ENCODE results near the gene ARAP1.
A peak's percentile ranks its signal among the peaks of the same experiment; 100 is the strongest.

The ARAP1 gene

DNA sequence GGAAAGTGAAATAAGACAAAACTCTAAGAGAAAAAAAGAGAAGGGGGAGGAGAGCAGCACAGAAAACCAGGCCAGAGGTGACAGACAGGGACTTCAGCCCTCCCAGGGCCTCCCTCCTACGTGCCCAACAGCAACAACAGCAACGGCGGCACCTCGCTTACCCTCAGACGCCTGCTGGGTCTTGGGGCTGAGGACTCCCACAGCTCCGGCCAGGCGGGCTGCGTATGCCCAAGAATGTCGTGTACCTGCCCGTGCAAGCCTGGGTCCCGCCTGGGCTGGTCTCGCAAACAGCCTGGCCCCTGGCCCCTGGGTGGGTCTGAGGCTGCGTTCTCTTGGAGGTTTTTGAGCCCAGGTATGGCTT is 30.5 kb downstream of the ARAP1 start:
- DNase-seq, result peak; percentile 45

DNA sequence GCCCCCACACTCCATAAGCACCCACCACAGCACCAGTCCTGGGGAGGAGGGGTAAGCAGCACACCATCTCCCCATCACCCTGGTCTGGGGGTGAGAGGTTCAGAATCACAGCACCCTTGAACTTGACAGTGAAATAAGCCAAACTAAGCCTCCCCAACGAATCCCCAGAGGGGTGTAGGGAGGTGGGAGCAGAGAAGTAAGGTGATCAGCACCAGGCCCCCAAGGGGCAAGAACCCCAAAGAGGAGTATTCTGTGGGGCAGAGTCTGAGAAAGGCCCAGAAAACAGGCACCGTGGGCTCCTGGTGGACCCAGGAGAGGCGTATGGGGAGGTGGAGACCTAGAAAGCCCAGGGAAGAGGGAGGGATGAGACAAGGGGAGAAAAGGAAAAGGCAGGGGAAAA is 30.9 kb downstream of the ARAP1 start:
- no peak for DNase-seq

DNA sequence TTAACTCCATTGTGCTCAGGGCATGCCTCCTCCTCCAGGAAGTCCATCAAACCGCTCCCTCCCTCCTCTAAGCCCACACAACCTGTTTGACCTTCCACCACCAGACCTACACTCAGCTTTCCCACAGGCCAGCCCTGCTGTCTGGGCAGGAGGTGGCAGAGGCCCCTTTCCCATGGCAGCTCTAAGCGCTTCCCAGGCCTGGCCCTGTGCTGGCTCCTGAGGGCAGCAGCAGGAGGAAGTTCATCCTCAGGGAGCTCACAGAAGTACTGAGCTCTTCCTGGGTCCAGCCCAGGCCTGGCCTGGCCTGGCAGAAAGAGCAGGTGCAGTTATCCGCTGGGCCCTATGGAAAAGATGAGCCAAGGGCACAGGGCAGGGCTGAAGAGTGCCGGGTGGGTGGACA is 31.4 kb downstream of the ARAP1 start:
- no peak for DNase-seq

DNA sequence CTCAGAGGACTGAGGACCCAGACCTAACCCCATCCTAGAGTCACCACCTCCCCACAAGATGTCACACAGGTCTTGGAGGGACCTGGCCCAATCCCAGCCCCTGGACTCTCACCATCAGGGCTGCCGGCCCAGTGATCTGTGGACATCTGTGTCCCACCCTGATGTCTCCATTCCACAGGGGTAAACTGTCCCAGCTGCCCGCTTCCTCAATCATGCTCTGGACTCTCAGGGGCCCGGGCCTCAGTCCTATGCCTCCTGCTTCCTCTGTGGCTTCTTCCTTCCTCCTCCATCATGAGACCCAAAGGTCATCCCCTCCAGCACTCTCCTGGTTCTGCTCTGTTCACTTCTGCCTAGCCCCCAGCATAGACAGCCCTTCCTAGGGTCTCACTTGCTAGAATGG is 32.2 kb downstream of the ARAP1 start:
- no peak for DNase-seq

DNA sequence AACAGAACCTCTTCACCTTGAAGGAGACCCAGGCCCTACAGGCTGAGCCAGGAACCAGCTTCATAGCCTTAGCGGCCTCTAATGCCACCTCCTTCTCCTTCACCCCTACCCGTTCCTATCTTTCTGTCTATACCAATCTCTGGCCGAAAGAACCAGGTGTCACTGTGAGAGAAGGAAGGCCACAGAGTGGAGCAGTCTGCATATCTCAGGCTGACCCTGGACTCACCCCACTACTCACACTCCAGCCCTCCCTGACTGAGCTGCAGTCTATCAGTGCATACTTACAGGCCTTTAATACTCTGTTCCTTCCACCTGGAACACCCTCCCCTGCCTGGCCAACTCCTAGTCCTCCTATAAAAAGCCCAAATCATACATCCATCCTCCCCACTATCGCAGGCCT is 32.7 kb downstream of the ARAP1 start:
- no peak for DNase-seq

DNA sequence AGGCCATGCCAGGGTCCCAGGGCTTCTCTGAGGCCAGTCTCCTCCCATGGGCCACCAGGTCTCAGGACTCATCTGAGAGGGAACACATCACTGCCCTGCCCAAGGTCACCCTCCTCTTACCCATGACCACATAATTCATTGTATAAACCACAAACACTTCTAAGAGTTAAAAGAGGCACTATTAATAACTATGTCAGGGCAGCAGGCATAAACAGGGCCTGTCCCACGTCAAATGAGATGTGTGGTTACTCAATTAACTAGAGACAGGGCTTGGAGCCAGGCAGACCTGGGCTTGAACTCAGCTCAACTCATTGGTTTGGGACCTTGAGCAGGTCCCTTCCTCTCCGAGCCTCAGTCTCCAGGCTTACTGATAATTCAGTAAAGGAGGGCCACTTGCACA is 33.1 kb downstream of the ARAP1 start:
- no peak for DNase-seq

DNA sequence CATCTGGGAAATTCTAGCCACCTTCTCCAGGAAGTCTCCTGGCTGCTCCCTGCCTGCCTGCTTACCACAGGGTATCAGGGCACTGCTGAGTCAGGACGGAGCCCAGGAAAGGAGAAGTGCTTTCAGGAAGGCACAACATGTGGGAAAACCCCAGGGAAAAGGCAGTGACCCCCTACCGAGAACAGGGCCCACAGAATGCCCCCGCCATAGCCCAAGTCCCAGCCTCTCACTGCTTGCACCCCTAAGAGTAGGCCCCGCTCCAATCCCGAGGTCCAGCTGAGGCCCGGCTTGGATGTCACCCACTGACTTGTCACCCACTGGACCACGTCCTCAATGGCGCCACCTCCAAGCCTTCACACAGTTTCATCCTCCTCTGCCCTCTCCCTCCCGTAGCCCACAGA is 34.1 kb downstream of the ARAP1 start:
- no peak for DNase-seq

DNA sequence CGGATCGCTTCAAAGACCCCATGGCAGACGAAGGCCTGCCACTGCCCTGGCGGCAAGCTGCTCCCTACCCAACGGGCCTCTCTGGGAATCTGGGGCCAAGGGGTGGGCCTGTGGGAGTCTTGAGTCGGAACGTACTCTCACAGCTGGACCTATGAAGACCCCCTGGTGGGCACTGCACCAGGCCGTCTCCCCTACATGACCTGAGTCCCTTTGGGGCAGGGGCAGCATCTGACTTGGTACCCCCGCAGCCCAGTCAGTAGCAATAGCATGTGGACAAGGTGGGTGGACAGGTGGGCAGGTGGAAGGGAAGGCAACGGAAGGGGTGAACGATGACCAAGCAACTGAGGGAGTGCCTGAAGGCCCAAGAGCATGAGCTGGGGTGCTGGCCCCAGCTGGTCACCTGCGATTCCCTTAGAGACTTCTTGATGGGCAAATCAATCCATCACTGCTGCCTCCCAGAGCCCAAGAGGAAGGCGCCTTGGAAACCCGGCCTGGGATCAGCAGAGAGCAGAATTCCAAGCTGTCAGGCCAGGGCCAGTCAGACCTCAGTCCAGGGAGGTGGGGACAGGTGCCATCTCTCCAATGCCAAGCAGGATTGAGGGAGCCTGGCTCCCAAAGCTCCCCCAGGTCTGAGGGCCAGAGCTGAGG is 35.3 kb downstream of the ARAP1 start:
- no peak for DNase-seq

DNA sequence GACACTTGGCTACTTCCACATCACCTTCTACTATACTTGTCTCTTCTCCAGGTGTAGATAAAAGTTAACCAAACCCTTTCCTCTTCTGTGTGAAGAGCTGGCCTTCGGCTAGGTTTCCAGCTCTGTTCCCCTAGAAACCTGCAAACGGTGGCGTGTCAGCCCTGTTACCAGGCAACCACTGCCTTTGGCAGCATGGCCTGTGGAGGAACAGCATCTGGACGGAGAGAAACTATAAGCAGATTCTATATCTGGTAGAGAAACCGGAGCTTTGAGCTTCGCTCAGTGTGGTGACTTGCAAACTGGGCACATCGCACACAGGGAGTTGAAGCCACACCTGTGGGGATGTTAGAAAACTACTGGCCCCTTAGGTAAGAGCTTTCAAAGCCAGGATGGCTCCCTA is 35.9 kb downstream of the ARAP1 start:
- peak; percentile 30 for DNase-seq

DNA sequence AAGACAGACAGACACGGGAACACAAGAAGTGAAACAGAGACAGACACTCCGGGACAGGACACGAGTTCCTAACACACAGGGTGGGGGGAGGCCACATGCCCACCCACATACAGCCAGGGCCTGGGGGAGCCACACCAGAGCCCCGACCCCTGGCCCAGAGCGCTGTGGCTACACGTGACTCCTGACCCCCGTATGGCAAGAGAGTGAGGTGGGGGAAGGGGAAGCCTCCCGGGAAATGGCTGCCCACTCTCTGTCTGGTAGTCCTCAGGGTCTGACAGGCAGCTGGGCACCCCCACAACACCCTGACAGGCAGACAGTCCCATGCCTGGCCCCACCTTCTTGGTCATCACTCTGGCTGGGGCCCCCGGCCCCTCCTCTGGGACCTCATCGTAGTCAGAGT is 39.4 kb downstream of the ARAP1 start:
- DNase-seq, result no peak

DNA sequence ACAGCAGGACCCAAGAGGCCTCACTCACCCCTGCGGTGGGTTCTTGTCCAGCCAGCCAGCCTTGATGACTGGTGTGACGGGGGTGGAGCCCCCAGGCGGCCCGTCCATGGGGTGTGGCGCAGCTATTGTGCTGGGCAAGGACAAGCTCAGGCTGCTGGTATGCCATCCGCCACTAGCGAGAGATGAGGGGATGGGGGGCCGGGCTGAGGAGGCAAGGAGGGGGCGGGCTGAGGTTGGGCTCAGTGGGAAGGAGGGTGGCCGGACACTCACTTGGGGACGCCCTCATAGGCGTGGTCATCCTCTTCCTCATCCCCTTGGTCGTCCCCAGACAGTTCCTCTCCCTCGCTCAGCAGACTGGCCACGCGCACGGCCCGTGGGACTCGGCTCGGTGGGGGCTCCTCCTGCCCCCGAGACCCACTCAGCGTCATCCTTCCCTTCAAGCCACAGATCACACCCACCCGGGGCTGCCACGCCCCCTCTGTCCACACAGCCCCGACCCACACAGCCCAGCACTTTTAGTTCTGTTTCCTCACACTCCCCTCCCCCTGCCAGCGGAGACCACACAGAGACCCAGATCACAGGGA is 39.9 kb downstream of the ARAP1 start:
- no peak for DNase-seq

DNA sequence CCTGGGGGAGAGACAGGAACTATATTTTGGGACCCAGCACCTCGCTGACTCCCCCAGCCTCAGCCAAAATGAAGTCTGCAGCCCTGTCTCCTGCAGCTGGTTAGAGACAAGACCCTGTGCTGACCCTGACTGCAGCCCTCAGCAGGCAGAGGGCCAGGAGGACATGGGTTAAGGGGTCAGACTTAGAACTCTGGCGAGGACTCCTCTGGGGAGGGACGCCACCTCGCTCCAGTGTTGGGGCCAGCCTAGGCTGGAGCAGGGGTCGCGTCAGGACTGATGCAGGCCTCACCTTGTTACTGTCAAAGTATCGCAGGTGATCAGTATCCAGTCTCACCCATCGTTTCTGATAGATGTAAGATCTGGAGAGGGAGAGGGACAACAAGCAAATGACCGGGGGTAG is 41.1 kb downstream of the ARAP1 start:
- no peak for DNase-seq

DNA sequence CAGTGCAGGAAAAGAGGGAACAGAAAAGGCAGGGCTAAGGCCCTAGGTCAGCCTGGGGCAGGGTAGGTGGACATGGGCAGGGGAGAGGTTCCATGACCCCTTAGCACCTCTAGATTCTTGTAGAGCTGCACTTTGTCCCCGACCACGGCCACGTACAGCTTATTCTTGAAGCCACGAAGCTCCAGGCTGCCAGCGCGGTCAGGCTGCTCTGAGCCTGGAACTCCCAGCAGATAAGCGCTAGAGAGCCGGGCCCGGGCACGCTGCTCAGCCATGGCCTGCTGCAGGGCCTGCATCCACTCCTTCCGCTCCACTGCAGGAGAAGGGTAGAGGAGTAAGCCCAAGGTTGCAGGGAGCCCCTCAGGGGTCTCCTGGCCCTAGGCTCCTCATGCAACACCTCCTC is 41.9 kb downstream of the ARAP1 start:
- no peak for DNase-seq

DNA sequence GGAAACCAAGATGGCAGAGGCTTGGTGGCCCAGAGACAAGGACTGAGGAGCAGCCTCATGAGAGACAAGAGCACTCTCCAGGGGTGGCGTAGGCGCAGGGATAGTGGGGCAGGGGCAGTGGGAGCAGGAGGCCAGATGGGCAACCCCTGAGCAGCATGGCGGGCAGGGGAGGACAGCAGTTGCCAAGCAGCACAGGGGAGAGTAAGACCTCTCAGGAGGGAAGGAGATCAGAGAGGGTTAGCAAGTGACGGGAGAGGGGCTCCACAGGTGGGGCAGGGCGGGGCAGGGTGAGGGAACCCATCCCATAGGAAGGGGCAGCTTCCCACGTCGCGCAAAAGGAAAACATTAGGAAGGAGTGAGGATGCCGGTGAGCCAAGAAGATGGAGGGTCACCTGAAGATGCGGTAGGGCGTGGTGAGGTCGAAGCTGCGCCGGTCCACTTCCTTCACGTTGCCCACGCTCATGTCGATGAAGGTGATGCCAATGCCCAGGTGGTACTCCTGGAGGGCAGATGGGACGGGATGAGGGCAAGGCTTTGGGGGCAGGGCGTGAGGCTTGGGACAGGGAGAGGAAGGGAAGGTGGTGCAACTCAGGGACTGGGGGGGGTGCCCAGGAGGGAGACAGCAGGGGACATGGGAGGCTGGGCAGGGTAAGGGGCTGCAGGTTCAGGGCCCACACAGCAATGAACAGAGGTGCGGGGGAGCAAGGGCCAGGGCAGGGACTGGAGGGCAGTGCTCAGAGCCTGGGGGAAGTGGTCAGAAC is 42.5 kb downstream of the ARAP1 start:
- no peak for DNase-seq

DNA sequence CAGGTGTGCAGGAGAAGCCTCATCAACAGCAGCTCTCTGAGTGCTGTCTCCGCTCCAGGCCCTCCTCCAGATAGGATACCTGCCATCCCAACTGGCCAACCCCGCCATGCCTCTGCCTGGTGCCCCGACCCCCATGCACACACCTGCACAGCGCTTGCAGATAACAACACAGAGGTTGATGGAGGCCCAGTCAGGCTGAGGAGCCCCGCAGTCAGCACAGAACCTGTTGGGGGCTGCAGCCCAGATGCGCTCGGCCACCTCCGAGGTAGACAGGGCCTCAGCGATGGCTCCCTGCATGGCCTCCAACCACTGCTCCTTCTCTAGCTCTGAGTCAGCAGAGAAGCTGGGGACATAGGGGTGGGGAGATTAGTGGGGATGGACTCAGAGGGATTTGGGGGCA is 45.2 kb downstream of the ARAP1 start:
- no peak for DNase-seq

DNA sequence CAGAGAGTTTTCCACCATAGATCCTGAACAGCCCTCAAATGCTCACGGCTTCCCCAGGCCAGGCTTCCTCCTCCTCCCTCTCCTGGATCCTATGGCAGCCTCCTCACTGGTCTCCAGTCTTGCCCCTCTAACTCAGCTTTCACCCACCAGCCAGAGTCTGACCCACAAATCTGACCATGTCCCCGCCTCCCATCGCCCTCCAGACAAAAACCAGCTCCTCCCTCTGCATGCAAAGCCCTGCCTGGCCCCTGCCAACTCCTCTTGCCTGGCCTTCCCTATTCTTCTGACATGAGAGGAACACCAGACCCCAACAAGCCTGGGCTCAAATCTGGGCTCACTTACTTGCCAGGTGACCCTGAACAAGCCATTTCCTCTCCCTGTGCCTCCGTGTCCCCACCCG is 45.6 kb downstream of the ARAP1 start:
- DNase-seq, result no peak

DNA sequence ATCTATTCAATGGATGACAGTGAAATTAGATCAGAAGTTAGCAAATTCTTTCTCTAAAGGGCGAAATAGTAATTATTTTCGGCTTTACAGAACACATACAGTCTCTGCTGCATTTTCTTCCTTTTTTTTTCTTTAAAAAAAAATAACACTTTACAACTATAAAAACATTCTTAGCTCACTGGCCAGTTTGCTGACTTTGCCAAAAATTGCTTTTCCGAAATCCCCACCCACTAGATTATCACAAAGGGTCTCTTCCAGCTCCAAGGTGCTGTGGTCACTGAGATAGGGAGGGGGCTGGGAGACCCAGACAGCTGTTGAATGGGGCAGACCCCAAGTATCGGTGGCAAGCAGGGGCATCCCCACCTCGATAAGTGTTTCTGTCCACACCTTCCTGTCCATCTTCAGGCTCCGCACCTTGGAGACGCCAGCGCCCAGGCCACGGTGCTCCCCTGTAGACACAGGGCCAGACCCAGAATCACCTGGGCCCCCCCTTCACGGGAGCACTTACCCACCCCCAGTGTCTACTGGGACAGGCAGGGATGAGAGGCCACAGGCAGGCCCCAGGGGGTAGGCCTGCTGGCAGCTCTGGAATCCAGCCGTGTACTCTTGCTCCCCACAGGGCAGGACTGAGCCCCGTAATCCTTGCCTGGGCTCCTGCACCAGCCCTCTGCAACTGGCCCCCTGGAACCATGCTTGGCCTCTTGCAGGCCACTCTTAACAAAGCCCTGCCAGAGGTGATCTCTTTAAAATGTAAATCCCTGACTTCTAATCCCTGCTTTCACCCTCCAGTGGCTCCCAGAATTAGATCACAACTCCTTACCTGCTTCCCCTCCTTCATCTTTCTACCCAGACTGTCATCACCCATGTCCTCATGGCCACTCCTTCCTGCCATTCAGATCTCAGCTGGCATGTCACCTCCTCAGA is 46.5 kb downstream of the ARAP1 start:
- no peak for DNase-seq

DNA sequence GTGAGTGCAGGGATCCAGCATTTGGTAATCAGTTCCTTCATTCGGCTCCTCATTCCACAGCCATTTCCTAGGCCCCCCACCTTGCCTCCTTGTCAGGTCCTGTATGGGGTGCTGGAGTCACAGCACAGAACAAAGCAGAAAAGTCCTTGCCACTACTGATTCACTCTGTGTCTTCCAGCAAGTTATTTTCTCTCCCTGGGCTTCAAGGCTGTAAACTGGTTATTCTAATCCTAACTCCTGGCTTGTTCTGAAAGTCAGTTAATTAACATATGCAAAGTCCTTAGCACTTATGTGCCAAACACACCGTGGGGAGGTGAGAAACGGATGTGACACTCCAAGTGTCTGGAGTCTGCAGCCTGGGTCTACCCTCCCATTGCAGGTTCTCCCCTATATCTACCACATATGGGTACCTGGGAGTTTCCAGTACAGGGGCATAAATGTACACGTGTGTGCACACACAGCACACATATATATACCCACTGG is 47.4 kb downstream of the ARAP1 start:
- no peak for DNase-seq

DNA sequence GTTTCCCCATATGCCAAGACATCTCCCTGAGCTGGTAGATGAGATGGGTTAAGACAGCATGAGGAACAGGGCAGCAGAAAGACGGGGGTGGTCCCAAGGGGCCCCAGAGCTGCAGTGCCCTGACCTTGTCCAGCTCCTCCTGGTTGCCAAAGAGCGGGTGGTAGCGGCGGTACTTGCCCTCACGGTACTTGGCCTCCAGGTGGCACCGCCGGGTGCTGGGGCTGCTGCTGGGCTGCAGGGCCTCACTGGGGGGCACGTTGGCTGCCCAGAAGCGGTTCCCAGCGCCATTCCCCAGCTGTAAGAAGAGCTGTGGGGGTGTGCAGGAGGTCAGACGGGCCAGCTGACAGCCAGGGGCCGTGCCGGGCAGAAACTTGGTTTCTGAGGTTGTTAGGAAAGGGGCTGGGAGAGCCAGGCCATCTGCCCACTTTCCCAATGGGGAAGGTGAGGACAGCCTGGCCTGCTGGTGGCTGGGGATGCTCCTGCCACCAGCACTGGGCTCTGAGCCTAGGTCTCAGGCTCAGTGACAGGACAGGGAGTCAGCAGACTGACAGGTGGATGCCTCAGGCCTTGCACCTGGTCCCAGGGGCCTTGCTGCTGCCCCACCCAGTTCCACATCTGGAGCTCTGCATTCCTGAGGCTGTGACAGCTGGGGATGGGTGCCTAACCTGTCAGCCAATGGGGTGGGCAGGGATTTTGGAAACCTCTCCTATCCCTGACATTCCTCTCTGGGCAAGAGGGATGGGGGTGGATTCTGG is 48.0 kb downstream of the ARAP1 start:
- no peak for DNase-seq

DNA sequence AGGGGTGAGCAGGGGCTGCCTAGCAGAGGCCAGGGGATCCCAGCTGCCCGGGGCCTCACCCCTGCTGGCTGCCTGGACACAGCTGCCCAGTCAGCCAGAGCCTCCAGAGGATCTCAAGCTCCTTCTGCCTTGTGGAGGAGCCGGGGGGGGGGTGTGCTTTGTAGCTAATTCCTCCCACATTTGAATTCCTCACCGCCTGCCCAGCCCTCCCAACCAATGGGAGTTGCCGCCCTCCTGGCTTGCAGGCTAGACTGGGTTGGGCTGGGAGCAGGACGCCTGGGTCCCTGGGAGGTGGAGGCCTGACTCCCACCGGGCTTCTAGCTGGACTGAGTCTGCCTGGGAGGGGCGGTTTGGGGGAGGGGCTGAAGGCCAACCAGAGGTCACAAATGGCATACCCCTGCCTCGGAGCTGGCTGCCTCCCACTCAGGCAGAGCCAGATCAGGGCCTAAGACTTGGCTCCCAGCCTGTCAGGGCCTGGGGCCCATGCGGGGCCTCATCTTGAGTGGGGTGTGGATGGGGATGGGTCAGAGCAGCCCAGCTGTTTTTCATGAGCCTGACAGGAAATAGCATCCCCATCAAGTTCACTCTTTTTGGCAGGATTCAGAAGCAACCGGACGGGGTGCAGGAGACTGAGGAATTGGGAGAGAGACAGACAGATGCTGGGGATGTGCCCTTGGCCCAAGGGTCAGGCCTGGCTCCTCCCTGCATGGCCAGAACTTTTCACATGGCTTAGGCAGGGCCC is 48.8 kb downstream of the ARAP1 start:
- no peak for DNase-seq

DNA sequence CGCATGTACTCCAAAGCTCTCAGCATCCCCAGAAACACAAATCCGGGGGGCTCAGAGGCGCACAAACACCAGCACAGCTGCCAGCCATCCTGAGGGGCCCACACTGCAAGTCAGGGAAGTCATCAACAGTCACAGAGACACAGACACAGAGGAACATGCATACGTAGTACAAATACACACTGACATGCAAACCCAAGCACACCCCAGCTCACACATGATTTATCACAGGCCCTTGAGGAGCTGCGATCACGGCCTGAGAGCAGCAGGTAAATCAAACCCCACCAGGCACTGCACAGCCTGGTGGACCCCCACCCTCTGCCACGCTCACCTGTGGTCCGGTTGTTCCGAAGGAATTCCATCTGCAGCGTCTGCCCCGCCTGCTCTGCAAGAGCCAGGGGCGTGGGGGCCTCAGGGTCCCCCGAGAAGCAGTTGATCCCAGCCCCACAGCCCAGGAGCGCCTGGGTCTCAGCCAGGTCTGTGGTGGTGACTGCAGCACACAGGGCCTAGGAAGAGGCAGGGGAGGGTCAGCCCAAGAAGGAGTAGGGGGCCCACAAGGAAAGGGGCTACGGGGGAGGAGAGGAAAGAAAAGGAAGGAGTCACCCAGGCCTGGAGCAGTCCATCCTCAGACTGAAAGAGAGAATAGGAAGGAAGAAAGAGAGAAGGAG is 49.5 kb downstream of the ARAP1 start:
- no peak for DNase-seq

Measured in NCI-H1092 treated with DMSO at 0.1 percent for 48 hours (cell line).